22Rv1 (cell line): ENCODE results near the gene FDX2.

Source experiments
- ZFX ChIP-seq: fragments of 450-650 bp; IDR thresholded peaks from 2 replicates; pipeline ENCODE4 v1.6.1; 2017; ENCODE audit warnings: antibody characterized with exemption, borderline replicate concordance
- TF ChIP-seq, protein P1 (sequence below): fragments of 450-650 bp; IDR thresholded peaks from 2 replicates; pipeline ENCODE4 v1.5.1; 2017; ENCODE audit warnings: mild to moderate bottlenecking

GRCh38 chr19:10317045-10317856, 1.4 kb upstream of the FDX2 start:
- TF ChIP-seq, protein P1, sequence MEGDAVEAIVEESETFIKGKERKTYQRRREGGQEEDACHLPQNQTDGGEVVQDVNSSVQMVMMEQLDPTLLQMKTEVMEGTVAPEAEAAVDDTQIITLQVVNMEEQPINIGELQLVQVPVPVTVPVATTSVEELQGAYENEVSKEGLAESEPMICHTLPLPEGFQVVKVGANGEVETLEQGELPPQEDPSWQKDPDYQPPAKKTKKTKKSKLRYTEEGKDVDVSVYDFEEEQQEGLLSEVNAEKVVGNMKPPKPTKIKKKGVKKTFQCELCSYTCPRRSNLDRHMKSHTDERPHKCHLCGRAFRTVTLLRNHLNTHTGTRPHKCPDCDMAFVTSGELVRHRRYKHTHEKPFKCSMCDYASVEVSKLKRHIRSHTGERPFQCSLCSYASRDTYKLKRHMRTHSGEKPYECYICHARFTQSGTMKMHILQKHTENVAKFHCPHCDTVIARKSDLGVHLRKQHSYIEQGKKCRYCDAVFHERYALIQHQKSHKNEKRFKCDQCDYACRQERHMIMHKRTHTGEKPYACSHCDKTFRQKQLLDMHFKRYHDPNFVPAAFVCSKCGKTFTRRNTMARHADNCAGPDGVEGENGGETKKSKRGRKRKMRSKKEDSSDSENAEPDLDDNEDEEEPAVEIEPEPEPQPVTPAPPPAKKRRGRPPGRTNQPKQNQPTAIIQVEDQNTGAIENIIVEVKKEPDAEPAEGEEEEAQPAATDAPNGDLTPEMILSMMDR: no peak
- no peak for TF ChIP-seq ZFX
